Bronchial smooth muscle cell (primary cell): ENCODE measurements around the gene NR2F2. TPM values are rescaled to one million over a fixed set of nuclear protein-coding genes. Genes with fewer than 3 reads are reported as not detected.

Source experiments
- total RNA-seq: library from RNA; depleted of rRNA; stranded (reverse); fragments of >200 nt; gene quantifications from 2 replicates; pipeline ENCODE4 v1.2.1, GENCODE V29; 2014

Gene NR2F2
- total RNA-seq: 8.3 and 13.2 TPM in 2 replicates

GRCh38 chr15:96330450-96331143 is at the start of gene NR2F2:
Gene NR2F2 (plus strand): TSS chr15:96330700. CDS start chr15:96332106, 1,406 bp downstream.

